HUES64 (cell line): ENCODE measurements around the gene MYO1D.
"Not testable (repeated sequence)": the region's sequence is repeated elsewhere in the genome, so short reads cannot be mapped to it uniquely, and the experiment has no call there.

Experiments used
- H3K27ac ChIP-seq: 2 replicates; pipeline ENCODE4 v1.7.0; 2013; ENCODE audit warnings: low read depth, low read length, inconsistent platforms
- H3K27me3 ChIP-seq: 2 replicates; pipeline ENCODE4 v1.6.1; 2013; ENCODE audit warnings: mild to moderate bottlenecking, low read length; ENCODE audit not compliant: insufficient read depth
- H3K36me3 ChIP-seq: 2 replicates; pipeline ENCODE4 v1.6.1; 2013; ENCODE audit warnings: mild to moderate bottlenecking, low read length; ENCODE audit not compliant: insufficient read depth
- H3K4me1 ChIP-seq: 2 replicates; pipeline ENCODE4 v1.6.1; 2013; ENCODE audit warnings: mild to moderate bottlenecking, low read length, moderate library complexity; ENCODE audit not compliant: insufficient read depth
- H3K4me3 ChIP-seq: 2 replicates; pipeline ENCODE4 v1.5.1; 2013; ENCODE audit warnings: mild to moderate bottlenecking, low read length, moderate library complexity
- H3K9ac ChIP-seq: 2 replicates; pipeline ENCODE4 v1.6.1; 2013; ENCODE audit warnings: mild to moderate bottlenecking, low read depth, low read length
- H3K9me3 ChIP-seq: 2 replicates; pipeline ENCODE4 v1.6.1; 2013; ENCODE audit warnings: low read depth, low read length; ENCODE audit not compliant: insufficient read depth
- WGBS: fragments of 150-250, 120-280 bp; methylation state at CpG from one replicate; pipeline ENCODE4 v1.1.7; 2013; ENCODE audit warnings: missing lambda C conversion rate; 5-methylcytosine and 5-hydroxymethylcytosine counted together

Gene MYO1D

GRCh38 chr17:32528825-32529224 is 348.1 kb downstream of the MYO1D start:
- 92% methylated on average over 7 of the region's 7 CpGs for WGBS
- no peak overlapping the region for H3K9ac ChIP-seq

GRCh38 chr17:32527146-32527545 is 349.8 kb downstream of the MYO1D start:
- Histone ChIP-seq H3K9ac (no peak overlapping the region), H3K4me1 (peaks cover 9% of the 10 kb centered on the region), H3K27ac (no peak overlapping the region), H3K9me3 (no peaks in the 10 kb centered on the region), H3K4me3 (no peak overlapping the region), H3K36me3 (no peaks in the 10 kb centered on the region), H3K27me3 (no peaks in the 10 kb centered on the region)
- WGBS: 94% methylated on average over 4 of the region's 4 CpGs

More at GRCh38 chr17:32528825-32529224, 348.1 kb downstream of the MYO1D start:
- Histone ChIP-seq H3K9me3 (no peaks in the 10 kb centered on the region), H3K4me3 (no peak overlapping the region), H3K4me1 (peaks cover 1% of the 10 kb centered on the region; the same call in 1 of the 2 replicates), H3K27me3 (no peaks in the 10 kb centered on the region), H3K27ac (no peak overlapping the region), H3K36me3 (no peaks in the 10 kb centered on the region)

GRCh38 chr17:32525122-32525521 is 351.8 kb downstream of the MYO1D start:
- no peak overlapping the region for H3K4me3 ChIP-seq
- no peaks in the 10 kb centered on the region for H3K36me3 ChIP-seq
- no peak overlapping the region for H3K27ac ChIP-seq
- H3K4me1 ChIP-seq: peaks cover 21% of the 10 kb centered on the region
- no peaks in the 10 kb centered on the region for H3K27me3 ChIP-seq
- no peak overlapping the region for H3K9ac ChIP-seq
- H3K9me3 ChIP-seq: no peaks in the 10 kb centered on the region
- 52% methylated on average over 4 of the region's 4 CpGs for WGBS

GRCh38 chr17:32524553-32524880 is 352.4 kb downstream of the MYO1D start:
- peaks cover 27% of the 10 kb centered on the region for H3K4me1 ChIP-seq
- not testable (repeated sequence) for H3K27me3 ChIP-seq, H3K9ac ChIP-seq, H3K27ac ChIP-seq, H3K9me3 ChIP-seq, H3K4me3 ChIP-seq, H3K36me3 ChIP-seq
- WGBS: 94% methylated on average over 6 of the region's 6 CpGs

- Histone ChIP-seq H3K4me1 (peaks cover 28% of the 10 kb centered on the region), H3K9ac (no peak overlapping the region), H3K27me3 (no peaks in the 10 kb centered on the region), H3K9me3 (no peaks in the 10 kb centered on the region), H3K36me3 (no peaks in the 10 kb centered on the region), H3K4me3 (no peak overlapping the region), H3K27ac (no peak overlapping the region)
- 94% methylated on average over 10 of the region's 12 CpGs for WGBS
Measured at GRCh38 chr17:32523827-32524552, 352.9 kb downstream of the MYO1D start.

GRCh38 chr17:32523017-32523680 is 353.8 kb downstream of the MYO1D start:
- Histone ChIP-seq H3K27ac (no peak overlapping the region), H3K4me3 (no peak overlapping the region), H3K36me3 (no peaks in the 10 kb centered on the region), H3K4me1 (peaks cover 36% of the 10 kb centered on the region), H3K9me3 (no peaks in the 10 kb centered on the region), H3K27me3 (peaks cover 2% of the 10 kb centered on the region; the same call in 1 of the 2 replicates), H3K9ac (no peak overlapping the region)
- WGBS: 79% methylated on average over 11 of the region's 11 CpGs

- no peaks in the 10 kb centered on the region for H3K9me3 ChIP-seq
- H3K4me3 ChIP-seq: no peak overlapping the region
- H3K27me3 ChIP-seq: peaks cover 5% of the 10 kb centered on the region; the same call in 1 of the 2 replicates
- H3K4me1 ChIP-seq: peaks cover 57% of the 10 kb centered on the region
- H3K9ac ChIP-seq: no peak overlapping the region
- H3K27ac ChIP-seq: 0 out of 2 replicates have a peak overlapping the region, but pooled peaks have one; percentile 23
- H3K36me3 ChIP-seq: no peaks in the 10 kb centered on the region
- 85% methylated on average over 9 of the region's 9 CpGs for WGBS
Measured at GRCh38 chr17:32520737-32521404, 356.1 kb downstream of the MYO1D start.

- H3K9ac ChIP-seq: peak overlapping the region; percentile 78
- H3K4me3 ChIP-seq: peak overlapping the region; percentile 59
- 43% methylated on average over 17 of the region's 17 CpGs for WGBS
- no peaks in the 10 kb centered on the region for H3K36me3 ChIP-seq
- no peaks in the 10 kb centered on the region for H3K9me3 ChIP-seq
- peaks cover 5% of the 10 kb centered on the region; the same call in 1 of the 2 replicates for H3K27me3 ChIP-seq
- H3K27ac ChIP-seq: peak overlapping the region; percentile 72
- H3K4me1 ChIP-seq: peaks cover 63% of the 10 kb centered on the region
Measured at GRCh38 chr17:32520104-32520701, 356.7 kb downstream of the MYO1D start.

- Histone ChIP-seq H3K27me3 (peaks cover 5% of the 10 kb centered on the region; the same call in 1 of the 2 replicates), H3K36me3 (no peaks in the 10 kb centered on the region), H3K4me3 (peak overlapping the region; percentile 59), H3K9ac (peak overlapping the region; percentile 78), H3K27ac (peak overlapping the region; percentile 83), H3K9me3 (no peaks in the 10 kb centered on the region), H3K4me1 (peaks cover 70% of the 10 kb centered on the region)
- under 1% methylated on average over 60 of the region's 61 CpGs for WGBS
Measured at GRCh38 chr17:32519228-32520103, 357.5 kb downstream of the MYO1D start.

GRCh38 chr17:32518646-32519227 is 358.2 kb downstream of the MYO1D start:
- Histone ChIP-seq H3K9ac (peak overlapping the region; percentile 78), H3K27ac (peak overlapping the region; percentile 83), H3K27me3 (peaks cover 5% of the 10 kb centered on the region; the same call in 1 of the 2 replicates), H3K36me3 (no peaks in the 10 kb centered on the region), H3K4me1 (peaks cover 70% of the 10 kb centered on the region), H3K9me3 (no peaks in the 10 kb centered on the region), H3K4me3 (peak overlapping the region; percentile 59)
- 16% methylated on average over 28 of the region's 31 CpGs for whole genome bisulfite sequencing
